Stimulated activated CD8-positive, alpha-beta memory T cell treated with anti-CD3 and anti-CD28 coated beads, Interleukin-7, amount 100 ng/mL, for 24 hours (primary cell): ENCODE results near the gene OSBPL8.

Experiments
- DNase-seq: peaks from one replicate; pipeline ENCODE4 v3.0.0-alpha.2; 2020; ENCODE audit warnings: low read depth

OSBPL8 gene

DNA sequence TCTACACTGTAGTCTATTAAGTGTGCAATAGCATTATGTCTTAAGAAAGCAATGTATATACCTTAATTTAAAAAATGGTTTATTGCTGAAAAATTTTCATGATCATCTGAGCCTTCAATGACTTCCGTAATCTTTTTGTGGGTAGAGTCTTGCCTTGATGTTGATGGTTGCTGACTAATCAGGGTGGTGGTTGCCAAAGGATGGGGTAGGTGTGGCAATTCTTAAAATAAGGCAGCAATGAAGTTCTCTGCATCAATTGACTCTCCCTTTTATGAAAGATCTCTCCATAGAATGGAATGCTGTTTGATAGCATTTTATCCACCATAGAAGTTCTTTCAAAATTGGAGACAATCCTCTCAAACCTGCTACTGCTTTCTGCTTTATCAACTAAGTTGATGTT, 252.5 kb downstream of the OSBPL8 start:
- no peak for DNase-seq

- DNase-seq, result no peak
Observed at GRCh38 chr12:76303989-76304460, 255.5 kb downstream of the OSBPL8 start.

DNA sequence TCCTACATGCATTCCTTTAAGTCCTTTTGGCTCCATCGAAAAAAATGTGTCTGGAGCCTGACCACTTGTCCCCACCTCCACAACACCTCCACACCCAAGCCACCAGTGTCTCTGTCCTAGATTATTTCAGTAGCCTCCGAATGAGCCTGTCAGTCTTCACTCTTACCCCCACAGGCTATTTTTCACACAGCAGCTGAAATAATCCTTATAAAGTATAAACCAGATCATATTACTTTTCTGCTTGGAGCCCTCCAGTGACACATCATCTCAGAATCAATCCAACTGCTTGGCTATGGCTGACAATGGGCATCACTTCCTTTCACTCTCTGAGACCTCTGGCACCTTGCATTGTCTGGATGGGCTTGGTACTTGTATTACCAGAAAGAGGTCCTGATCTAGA, 256.2 kb downstream of the OSBPL8 start:
- DNase-seq, result no peak
